Left hindlimb (tissue), 1 donor: ENCODE data around the gene NDUFS4.
"Not testable (repeated sequence)": the region's sequence is repeated elsewhere in the genome, so short reads cannot be mapped to it uniquely, and the experiment has no call there.

ENCODE experiments used
- DNase-seq: peaks from one replicate; pipeline ENCODE4 v3.0.0-alpha.2; 2018

NDUFS4 gene

GRCh38 chr5:53576674-53577073 lies 16.2 kb downstream of the NDUFS4 start:
- DNase-seq: no peak

GRCh38 chr5:53578854-53579253 lies 18.4 kb downstream of the NDUFS4 start:
- DNase-seq: no peak

- no peak for DNase-seq
Measured at GRCh38 chr5:53580547-53580946, 20.1 kb downstream of the NDUFS4 start.

GRCh38 chr5:53582225-53582624 lies 21.8 kb downstream of the NDUFS4 start:
- DNase-seq: no peak

- DNase-seq: no peak
Measured at GRCh38 chr5:53590759-53591158, 30.3 kb downstream of the NDUFS4 start.

GRCh38 chr5:53594419-53594818 lies 34.0 kb downstream of the NDUFS4 start:
- no peak for DNase-seq

- DNase-seq: no peak
Measured at GRCh38 chr5:53597894-53598293, 37.5 kb downstream of the NDUFS4 start.

- DNase-seq: no peak
Measured at GRCh38 chr5:53601570-53601969, 41.1 kb downstream of the NDUFS4 start.

GRCh38 chr5:53603009-53603687 lies 42.7 kb downstream of the NDUFS4 start:
- peak; percentile 29 for DNase-seq

GRCh38 chr5:53604309-53604708 lies 43.9 kb downstream of the NDUFS4 start:
- no peak for DNase-seq

- DNase-seq: no peak
Measured at GRCh38 chr5:53607886-53608285, 47.4 kb downstream of the NDUFS4 start.

GRCh38 chr5:53608897-53609296 lies 48.5 kb downstream of the NDUFS4 start:
- DNase-seq: not testable (repeated sequence)

- no peak for DNase-seq
Measured at GRCh38 chr5:53613061-53613460, 52.6 kb downstream of the NDUFS4 start.

- DNase-seq: no peak
Measured at GRCh38 chr5:53613536-53613935, 53.1 kb downstream of the NDUFS4 start.

GRCh38 chr5:53614376-53614885 lies 54.0 kb downstream of the NDUFS4 start:
- no peak for DNase-seq

GRCh38 chr5:53616939-53617549 lies 56.6 kb downstream of the NDUFS4 start:
- DNase-seq: no peak

- DNase-seq: no peak
Measured at GRCh38 chr5:53631251-53631650, 70.8 kb downstream of the NDUFS4 start.

- DNase-seq: no peak
Measured at GRCh38 chr5:53642061-53642460, 81.6 kb downstream of the NDUFS4 start.

- DNase-seq: no peak
Measured at GRCh38 chr5:53643445-53643844, 83.0 kb downstream of the NDUFS4 start.

GRCh38 chr5:53645078-53645477 lies 84.6 kb downstream of the NDUFS4 start:
- DNase-seq: no peak

GRCh38 chr5:53649352-53649751 lies 88.9 kb downstream of the NDUFS4 start:
- DNase-seq: no peak

GRCh38 chr5:53660573-53660972 lies 100.1 kb downstream of the NDUFS4 start:
- DNase-seq: not testable (repeated sequence)

GRCh38 chr5:53665313-53665712 lies 104.9 kb downstream of the NDUFS4 start:
- not testable (repeated sequence) for DNase-seq

GRCh38 chr5:53667621-53668020 lies 107.2 kb downstream of the NDUFS4 start:
- DNase-seq: no peak

GRCh38 chr5:53671447-53671846 lies 111.0 kb downstream of the NDUFS4 start:
- no peak for DNase-seq
